ENCODE data around the gene WDR59.

WDR59 gene

DNA sequence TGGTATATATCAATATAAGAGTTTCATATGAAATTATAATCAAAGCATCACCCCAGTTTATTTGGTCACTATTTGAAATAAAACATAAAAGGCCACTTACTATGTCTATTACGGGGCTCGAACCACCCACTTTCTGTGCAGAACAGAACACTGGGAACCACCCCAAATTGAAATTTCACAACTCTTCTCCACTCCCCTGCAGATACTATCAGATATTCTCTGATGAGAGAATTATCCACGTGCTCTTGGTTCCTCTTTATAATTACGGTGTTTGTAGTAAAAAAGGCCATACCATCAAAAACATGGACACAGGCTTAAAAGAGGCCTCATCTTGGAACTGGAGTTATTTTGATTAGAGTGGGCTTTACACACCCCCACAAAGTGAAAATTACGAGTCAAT lies 82.8 kb downstream of the WDR59 start:
- peak; percentile 49 for DNase-seq

DNA sequence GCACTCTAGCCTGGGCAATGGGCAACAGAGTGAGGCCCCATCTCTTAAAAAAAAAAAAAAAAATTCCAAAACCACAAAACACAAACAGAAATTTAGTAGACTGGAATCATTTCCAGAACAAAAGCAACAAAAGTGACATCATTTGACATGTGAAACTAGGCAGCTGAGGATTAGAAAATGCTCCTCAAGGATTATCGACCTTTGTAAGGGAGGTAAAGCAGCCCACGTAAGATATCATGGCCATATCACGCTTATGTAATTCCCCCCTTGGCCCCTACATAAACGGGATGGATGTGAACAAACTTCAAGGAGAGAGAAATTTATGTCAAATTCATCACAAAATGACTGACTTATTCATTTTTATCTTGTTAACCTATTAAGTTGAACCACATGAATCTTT lies 83.3 kb downstream of the WDR59 start:
- no peak for DNase-seq

DNA sequence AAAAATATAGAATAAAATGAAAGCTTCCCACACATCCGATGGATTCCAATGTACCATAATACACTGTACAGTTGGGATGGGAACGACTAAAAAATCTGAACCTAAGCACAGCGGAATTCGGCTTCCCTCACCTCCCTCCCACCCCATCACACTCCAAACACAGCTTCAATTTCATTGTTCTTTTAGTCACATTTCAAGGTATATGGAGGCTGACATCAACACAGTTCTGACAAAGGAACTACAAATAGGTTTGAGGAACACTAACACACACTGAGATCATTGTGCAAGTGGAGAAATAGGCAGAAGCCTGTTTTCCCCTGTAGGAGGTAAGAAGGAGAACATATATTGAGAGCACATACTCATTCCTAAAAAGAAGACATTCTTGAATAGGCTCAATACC lies 85.1 kb downstream of the WDR59 start:
- DNase-seq: no peak

DNA sequence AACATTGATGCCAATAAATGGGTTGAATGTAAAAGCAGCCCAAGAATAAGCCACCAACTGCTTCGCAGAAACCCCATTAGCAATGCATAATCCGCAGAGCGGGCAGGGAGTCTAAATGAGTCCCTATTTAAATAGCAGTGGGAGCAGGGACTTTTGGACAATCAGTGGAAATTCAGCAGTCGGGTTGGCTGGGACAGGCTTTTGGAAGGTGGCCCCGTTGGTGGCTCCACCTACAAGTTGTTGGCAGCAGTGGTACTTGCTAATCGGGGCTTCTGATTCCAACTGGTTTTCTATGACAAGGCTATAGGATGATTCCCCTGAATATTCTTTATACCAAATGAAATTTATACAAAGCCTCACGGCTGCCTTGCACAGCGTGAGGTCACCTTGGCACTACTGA lies 86.3 kb downstream of the WDR59 start:
- DNase-seq: no peak

DNA sequence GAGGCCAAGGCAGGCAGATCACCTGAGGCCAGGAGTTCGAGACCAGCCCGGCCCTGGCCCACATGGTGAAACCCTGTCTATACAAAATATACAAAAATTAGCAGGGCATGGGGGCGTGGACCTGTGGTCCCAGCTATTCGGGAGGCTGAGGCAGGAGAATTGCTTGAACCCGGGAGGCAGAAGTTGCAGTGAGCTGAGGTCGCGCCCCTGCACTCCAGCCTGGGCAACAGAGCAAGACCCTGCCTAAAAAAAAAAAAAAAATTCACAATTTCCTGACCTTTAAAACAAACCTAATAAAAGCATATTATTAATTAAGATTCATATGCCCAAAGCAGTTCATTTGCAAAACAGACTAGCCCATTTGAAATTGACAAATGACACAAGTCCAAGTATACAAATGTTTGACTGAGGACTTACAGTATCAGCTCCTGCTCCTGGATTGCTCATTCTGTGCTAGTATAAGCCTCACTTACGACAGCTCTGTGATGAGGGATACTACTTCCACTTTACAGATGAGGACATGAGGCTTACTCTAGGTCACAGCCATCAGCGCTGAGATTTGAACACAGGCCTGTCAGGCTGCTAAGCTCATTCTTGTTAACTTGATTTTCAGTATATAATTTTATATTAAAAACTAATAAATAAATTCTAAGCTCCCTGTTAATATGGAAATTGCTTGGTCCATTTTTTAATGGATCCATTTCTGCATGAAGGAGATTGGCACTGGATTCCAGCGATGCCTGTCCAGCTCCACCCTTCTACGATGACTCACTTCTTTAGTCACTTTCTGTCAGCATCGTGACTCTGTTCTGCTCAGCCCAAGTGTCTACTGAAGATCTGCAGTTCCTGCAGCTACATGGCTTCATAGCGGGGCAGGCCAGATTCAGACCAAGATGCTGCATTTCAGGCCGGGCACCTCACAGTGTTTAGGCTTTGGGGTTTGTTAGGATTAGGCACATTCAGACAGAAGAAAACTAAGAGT lies 88.2 kb downstream of the WDR59 start:
- no peak for DNase-seq

DNA sequence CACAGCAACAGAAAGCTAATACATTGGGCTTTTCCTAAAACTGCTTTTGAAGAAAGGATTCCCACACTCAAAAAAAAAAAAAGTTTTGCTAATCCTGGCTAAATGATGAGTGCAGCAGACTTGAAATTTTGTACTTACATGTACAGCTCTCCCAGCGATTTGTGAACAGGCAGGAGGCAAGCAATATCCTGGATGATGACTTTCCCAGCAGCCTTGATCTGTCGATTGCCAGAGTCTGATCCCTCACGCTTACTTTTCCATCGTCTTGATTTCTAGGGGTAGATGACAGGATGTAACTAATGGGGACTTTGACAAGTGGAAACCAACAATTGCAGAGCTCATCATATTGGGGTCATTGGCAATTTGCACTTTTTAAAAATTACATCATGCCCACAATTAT lies 91.4 kb downstream of the WDR59 start:
- no peak for DNase-seq

DNA sequence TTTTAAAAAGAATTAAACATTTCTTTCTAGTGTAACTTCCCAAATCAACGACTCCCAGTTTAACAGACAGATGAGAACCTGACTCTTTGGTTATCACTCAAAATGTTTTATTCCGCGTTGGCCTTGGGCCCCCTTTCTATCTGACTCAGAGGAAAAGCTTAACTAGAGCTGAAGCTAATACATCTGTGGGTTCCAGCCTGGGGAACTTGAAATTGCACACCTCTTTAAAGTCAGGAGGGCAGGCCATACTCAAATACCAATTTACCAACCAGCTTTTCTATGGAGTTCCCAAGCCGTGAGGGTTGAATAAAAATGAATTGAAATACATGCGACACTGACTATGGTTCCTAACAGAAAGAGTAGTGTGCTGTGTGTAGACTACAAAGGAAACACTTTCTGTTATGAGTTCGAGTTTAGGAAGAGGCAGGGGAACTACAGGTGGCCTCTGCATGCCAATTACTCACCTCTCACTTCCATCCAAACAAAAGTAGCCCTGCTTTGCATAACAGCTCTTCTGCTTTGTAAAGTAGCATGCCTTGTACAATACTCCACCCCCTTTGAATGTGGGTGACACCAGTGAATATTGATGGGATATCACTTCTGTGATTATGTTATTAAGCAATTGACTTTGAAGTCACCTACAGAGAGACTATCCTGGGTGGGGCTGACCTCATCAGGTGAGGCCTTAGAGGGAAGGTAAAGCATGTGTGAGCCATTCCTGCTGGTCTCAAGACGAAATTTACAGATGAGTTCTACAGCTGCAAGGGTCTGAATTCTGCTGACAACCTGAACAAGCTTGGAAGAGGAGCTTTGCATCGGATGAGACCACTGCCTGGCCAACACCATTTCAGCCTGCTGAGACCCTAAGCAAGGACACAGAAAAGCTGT lies 92.1 kb downstream of the WDR59 start:
- no peak for DNase-seq

DNA sequence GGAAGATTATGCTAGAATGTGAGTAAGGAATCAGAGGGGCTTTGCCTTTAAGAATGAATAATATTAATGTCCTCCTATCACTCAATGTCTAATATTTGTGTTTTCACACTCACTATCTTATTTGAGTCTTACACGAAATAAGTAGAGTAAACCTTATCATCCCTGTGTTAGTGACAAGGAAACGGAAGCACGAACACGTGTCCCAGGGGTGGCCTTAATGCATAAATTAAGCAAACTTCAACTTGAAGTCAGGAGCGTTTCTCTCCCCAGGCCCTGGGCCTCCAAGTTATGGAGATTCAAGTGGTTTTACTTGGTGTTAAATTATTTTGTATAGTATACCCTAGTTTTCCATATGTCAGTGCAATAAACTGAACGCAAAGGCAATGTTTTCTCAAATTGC lies 96.0 kb downstream of the WDR59 start:
- no peak for DNase-seq

DNA sequence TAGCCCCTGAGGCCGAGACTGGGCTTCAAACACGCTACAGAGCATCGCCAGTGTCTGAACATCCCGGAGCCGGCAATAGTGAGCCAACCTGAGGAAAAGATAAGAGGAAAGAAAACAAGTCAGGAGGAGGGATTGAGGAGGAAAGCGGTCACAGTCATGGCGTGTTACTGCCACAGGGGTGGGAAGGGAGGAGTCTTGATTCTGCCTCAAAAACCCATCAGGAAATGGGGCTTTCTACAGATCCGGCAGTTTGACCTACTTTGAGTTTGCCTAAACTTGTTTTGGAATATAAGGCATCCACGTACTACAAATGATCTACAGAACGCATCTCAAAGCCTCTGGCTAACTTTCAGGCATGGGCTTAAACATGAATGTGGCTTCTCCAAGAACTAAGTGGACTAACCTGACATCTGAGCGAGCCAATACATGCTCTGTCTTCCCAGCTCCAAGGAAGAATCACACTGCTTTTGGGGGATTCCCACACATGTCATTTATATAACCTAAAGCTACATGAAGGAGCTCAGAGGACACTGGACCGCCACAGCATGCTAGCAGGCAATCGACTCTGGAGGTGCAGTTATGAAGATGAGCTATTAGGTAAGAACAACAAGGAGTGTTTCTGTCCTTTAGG lies 96.6 kb downstream of the WDR59 start:
- DNase-seq: no peak

DNA sequence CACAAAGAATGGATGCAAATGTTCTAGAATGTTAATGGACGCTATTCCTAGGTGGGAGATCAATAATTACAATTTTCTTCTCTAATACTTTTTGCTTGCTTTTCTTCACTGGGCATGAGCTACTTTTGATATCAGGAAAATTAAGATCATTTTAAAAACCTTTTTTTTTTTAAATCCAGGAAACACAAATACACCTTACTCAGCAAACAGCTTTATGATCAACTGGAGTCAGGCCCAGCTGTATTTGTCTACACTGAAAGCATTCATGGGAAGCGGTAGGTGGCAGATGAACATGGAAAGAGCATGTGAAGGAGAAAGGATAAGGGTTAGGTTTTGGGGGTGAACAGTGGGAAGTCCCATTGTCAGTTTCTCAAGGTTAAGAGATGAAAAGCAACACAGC lies 97.8 kb downstream of the WDR59 start:
- DNase-seq: no peak

DNA sequence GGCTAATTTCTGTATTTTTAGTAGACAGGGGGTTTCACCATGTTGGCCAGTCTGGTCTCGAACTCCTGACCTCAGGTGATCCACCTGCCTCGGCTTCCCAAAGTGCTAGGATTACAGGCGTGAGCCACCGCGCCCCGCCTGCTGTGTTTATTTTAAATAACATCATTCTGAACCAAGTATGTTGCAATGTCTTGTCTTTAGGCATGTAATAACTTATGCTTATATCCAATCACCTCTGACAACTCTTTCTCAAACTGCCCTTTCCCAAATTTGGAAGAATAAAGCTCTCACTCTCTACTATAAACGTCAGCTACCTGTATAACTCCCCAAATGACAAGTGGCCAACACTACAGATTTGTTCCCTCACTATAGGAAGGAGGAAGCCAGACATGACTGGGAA lies 107.2 kb downstream of the WDR59 start:
- DNase-seq: no peak

DNA sequence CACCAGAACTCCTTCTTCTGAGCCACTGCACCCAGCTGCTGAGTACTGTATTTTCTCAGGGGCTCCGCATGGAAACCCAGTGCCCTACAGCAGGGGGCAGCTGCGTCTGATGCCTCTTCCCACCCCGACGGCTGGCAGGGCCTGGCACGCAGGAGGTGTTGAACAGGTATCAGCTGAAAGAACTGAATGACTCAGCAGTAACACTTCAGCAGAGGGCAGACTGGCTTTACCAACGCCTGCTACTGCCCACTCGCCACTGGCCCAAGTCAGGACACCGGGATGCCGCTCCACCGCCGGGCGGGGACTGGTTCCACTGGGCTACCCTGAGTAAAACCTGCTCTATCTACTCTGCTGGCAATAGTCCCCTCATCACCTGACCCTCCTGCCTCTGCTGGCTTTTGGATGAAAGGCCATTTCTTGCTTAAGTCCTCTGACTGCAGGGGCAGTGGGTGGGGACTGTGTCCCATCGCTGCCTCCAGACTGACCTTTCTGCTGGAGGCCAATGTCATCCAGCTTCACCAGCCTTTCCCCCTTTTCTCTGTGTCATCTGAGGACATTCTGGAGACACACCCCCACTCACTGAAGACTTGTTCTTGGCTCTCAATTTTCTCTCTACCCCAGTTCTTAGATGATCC lies 109.9 kb downstream of the WDR59 start:
- no peak for DNase-seq

DNA sequence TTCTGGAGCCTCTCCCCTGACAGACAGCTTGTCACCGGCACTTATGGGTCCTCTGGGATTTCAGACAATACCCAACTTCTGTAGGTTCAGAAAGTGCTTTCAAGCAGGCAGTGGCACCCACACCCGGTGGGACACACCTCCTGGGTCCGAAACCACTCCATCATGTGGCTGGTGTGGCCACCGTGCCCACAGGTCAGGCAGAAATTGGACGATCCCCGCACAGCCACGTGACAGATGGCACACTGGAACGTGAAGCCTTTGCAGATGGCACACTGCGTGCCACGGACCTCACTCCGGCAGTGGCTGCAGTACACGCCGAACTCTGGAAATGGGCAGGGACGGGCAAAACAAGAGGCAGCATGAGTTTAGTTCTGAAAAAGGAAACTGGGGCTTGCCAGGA lies 110.8 kb downstream of the WDR59 start:
- DNase-seq: no peak

DNA sequence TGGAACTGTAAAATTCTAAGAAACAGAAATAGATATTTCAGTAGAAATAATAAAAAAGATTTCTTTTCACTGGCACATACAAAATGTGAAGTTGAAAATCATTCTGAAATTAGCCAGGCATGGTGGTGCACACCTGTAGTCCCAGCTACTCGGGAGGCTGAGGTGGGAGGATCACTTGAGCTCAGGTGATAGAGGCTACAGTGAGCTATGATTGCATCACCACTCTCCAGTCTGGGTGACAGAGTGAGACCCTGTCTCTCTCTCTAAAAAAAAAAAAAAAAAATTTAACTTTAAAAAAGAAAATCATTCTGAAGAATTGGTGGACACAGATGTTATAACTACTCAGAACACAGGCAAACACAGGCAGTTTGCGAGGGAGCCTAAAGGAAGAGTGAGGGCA lies 112.6 kb downstream of the WDR59 start:
- no peak for DNase-seq

DNA sequence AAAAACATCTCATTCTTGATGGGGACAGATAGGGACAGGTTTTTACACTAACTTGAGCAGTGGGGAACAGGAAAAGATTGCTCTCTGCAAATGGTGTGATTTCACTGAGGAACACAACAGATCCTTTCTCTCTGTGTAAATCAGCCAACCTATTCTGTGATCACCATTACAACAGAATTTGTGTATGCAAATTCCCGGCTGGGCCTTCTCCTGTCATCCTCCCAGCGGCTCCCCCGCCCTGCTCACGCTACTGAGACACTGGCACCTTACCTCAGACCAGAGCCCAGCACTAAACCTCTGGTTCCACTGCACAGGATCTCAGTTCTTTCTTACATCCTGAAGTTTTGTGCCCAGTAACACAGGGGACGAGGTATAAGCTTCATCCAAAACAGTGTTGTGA lies 113.3 kb downstream of the WDR59 start:
- DNase-seq: no peak

DNA sequence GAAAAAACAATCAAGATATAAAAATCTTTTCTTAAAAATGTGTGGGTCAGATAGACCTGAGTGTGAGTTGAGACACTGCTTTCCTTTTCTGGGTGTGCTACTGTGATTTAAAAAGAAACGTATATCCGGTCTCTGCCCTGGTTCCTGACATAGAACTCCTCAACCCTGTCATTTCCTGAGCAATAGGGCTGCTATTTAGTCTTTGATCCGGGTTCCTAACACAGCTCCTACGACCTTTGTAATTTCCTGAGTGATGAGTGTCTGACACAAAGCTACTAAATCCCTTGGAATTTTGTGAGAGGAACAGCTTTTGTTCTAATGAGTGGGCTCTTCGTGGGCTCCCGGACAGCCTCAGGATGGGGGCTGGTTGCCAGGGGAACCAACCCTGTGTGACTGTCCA lies 116.4 kb downstream of the WDR59 start:
- DNase-seq: no peak

DNA sequence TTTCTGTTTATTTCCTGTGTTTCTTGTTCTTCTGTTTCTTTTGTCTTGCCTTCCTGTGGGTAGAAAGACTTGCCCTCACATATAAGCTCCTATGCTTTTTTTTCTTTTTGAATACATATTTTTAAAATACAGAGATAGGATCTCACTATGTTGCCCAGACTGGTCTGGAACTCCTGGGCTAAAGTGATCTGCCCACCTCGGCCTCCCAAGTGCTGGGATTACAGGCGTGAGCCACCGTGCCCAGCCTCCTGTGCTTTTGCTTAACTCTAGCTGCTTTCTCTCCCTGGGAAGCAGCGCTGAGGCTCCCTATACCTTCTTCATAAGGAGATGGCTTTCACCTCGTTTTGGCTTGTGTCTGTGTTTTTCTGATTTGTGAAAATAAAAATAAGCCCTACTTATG lies 116.9 kb downstream of the WDR59 start:
- DNase-seq: no peak

DNA sequence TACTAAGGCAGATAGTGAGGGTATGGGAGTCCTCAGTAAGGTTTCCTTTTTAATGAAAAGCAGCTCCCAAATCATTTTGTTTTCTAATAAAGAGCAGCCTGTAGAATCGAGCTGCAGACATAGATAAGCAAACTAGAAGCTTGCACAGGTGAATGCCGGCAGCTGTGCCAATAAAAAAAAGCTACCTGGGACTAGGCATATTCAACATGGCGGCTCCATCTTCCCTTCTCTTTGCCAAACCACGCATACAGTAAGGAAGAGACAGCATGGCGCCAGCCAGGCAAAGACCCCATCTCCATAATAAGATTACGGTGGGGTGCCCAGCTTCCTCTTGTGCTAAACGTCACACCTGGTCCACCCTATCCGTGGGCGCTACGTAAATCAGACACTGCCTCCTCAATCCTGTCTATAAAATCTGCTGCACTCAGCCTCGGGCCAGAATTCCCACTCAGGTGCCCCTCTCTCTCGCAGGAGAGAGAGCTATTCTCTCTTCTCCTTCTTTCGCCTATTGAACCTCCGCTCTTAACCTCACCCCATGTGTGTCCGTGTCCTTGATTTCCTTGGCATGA lies 117.6 kb downstream of the WDR59 start:
- DNase-seq: no peak

DNA sequence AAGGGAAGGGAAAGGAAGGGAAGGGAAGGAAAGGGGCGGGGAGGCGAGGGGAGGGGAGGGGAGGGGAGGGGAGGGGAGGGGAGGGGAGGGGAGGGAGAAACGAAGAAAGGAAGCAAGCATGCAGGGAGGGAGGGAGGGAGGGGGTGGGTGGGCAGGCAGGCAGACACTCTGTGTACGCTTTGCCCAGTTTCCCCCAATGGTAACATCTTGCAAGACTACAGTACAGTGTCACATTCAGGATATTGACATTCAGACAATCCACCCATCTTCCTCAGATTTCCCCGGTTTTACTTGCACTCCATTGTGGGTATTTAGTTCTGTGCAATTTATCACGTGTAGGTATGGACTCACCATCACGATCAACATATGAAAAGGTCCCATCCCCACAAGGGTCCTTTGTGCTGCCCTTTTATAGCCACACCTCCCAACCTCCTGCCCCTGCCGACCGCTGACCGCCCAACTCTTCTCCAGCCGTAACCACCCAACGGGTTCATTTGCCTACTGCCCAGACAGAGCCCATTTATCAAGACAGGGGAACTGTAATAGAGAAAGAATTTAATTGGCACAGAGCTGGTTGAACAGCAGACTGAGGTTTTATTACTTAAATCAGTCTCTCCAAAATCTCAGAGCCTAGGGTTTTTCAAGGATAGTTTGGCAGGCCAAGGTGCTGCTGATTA lies 118.9 kb downstream of the WDR59 start:
- no peak for DNase-seq

DNA sequence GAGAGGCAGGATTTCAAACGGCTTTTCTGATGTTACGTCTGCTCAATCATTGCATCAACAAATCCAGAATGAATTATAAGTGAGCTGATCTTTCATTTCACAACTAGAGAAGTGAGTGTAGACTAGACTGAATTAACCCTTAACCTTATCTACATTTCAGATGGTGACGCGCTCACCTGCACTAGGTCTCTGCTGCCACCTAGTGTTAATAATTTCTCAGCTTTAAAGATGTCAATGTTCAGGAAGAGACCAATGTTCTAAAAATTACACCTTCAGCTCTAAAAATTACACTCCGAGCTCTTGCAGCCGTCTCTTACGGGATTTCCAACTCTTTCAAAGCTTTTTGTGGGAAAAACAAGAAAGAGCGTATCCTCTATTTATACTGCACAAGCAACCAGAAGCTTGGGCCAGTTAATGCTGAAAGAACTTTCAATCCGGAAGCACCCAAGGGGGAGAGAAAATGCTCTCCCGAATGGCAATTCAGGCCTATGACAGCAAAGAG lies 122.1 kb downstream of the WDR59 start:
- peak; percentile 83 for DNase-seq

DNA sequence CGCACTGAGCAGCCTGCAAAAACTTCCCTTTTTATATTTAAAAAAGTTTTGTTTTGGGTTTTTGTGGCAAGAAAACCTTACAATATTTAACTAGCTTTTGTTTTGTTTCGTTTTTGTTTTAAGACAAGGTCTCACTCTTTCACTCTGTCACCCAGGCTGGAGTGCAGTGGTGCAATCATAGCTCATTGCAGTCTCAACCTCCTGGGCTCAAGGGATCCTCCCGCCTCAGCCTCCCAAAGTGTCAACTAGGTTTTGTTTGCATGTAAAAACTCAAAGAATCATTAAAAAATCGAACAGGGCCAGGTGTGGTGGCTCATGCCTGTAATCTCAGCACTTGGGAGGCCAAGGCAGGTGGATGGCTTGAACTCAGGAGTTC lies 132.4 kb downstream of the WDR59 start:
- DNase-seq: no peak

DNA sequence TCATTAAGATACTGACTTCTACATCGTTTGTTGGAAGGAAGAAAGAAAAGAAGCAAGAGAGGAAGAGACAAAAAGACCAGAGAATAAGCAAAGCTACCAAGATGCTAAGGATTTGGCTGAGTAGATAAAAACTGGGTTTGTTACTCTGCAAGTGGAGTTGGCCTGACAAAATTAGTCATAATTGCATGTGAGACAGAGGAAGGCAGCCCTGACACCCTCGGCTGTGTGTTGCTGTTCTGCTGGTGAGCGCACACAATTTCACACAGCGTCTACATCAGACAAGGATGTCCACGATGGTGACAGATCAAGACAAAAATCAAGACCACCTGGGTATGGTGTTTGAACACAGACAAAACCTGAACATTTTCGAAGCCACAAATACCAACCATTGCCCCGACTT lies 134.9 kb downstream of the WDR59 start:
- no peak for DNase-seq

All from hematopoietic multipotent progenitor cell treated with erythropoietin and hydrocortisone succinate and interleukin-3 and kit ligand, for 6 days (in vitro differentiated cells).